H9 (cell line): ENCODE measurements around the gene KIAA1210. TPM values are rescaled to one million over a fixed set of nuclear protein-coding genes. Genes with fewer than 3 reads are reported as not detected.

ENCODE experiments used
- DNase-seq: peaks from one replicate; pipeline ENCODE4 v3.0.0-alpha.2; 2017
- H2AFZ ChIP-seq: one replicate; pipeline ENCODE4 v1.6.1; 2013; ENCODE audit warnings: mild to moderate bottlenecking, low read length, control low read depth, moderate library complexity
- H2AK5ac ChIP-seq: 2 replicates; pipeline ENCODE4 v1.6.1; 2013; ENCODE audit warnings: low read length, control low read depth, mixed read lengths; ENCODE audit not compliant: insufficient read length
- H2BK120ac ChIP-seq: one replicate; pipeline ENCODE4 v1.6.1; 2013; ENCODE audit warnings: low read depth, mild to moderate bottlenecking, low read length, control low read depth, inconsistent platforms; ENCODE audit not compliant: poor library complexity, severe bottlenecking
- H2BK12ac ChIP-seq: 2 replicates; pipeline ENCODE4 v1.6.1; 2013; ENCODE audit warnings: low read length, control low read depth, mixed read lengths, low read depth; ENCODE audit not compliant: insufficient read length
- H2BK15ac ChIP-seq: 2 replicates; pipeline ENCODE4 v1.6.1; 2013; ENCODE audit warnings: low read depth, low read length, control low read depth
- H2BK20ac ChIP-seq: one replicate; pipeline ENCODE4 v1.6.1; 2013; ENCODE audit warnings: low read depth, mild to moderate bottlenecking, low read length, control low read depth, inconsistent platforms; ENCODE audit not compliant: poor library complexity, severe bottlenecking
- H2BK5ac ChIP-seq: 2 replicates; pipeline ENCODE4 v1.6.1; 2013; ENCODE audit warnings: low read length, control low read depth, mixed read lengths; ENCODE audit not compliant: insufficient read length
- H3K14ac ChIP-seq: 2 replicates; pipeline ENCODE4 v1.6.1; 2013; ENCODE audit warnings: low read length, control low read depth; ENCODE audit not compliant: insufficient read depth
- H3K18ac ChIP-seq: 2 replicates; pipeline ENCODE4 v1.6.1; 2013; ENCODE audit warnings: low read depth, mild to moderate bottlenecking, mixed read lengths, low read length, control low read depth; ENCODE audit not compliant: insufficient read length
- H3K23ac ChIP-seq: 2 replicates; pipeline ENCODE4 v1.6.1; 2013; ENCODE audit warnings: low read length, control low read depth, mixed read lengths, low read depth; ENCODE audit not compliant: insufficient read length
- H3K23me2 ChIP-seq: 2 replicates; pipeline ENCODE4 v1.6.1; 2013; ENCODE audit warnings: low read depth, mild to moderate bottlenecking, mixed read lengths, low read length, control low read depth; ENCODE audit not compliant: insufficient read length, poor library complexity, severe bottlenecking
- H3K27ac ChIP-seq: 2 replicates; pipeline ENCODE4 v1.5.1; 2013; ENCODE audit warnings: low read length, control low read depth, mixed read lengths, low read depth; ENCODE audit not compliant: insufficient read length
- H3K27me3 ChIP-seq: 2 replicates; pipeline ENCODE4 v1.6.1; 2013; ENCODE audit warnings: low read length, control low read depth, inconsistent platforms; ENCODE audit not compliant: insufficient read depth
- H3K4ac ChIP-seq: 2 replicates; pipeline ENCODE4 v1.6.1; 2013; ENCODE audit warnings: low read depth, mild to moderate bottlenecking, control low read depth, inconsistent platforms, low read length, moderate library complexity
- H3K4me1 ChIP-seq: 2 replicates; pipeline ENCODE4 v1.6.1; 2013; ENCODE audit warnings: low read length, control low read depth, inconsistent platforms; ENCODE audit not compliant: insufficient read depth
- H3K4me2 ChIP-seq: 2 replicates; pipeline ENCODE4 v1.6.1; 2013; ENCODE audit warnings: low read length, control low read depth, mixed read lengths; ENCODE audit not compliant: insufficient read length, insufficient read depth
- H3K56ac ChIP-seq: 2 replicates; pipeline ENCODE4 v1.6.1; 2013; ENCODE audit warnings: low read depth, mild to moderate bottlenecking, mixed read lengths, low read length, control low read depth; ENCODE audit not compliant: insufficient read length
- H3K79me1 ChIP-seq: 2 replicates; pipeline ENCODE4 v1.6.1; 2013; ENCODE audit warnings: low read depth, mild to moderate bottlenecking, moderate library complexity, low read length, control low read depth, inconsistent platforms; ENCODE audit not compliant: insufficient read depth, poor library complexity, severe bottlenecking
- H3K79me2 ChIP-seq: 2 replicates; pipeline ENCODE4 v1.6.1; 2013; ENCODE audit warnings: low read length, control low read depth, inconsistent platforms; ENCODE audit not compliant: insufficient read depth
- H3K9ac ChIP-seq: 2 replicates; pipeline ENCODE4 v1.6.1; 2013; ENCODE audit warnings: low read length, control low read depth, mixed read lengths; ENCODE audit not compliant: insufficient read length; ENCODE audit errors: extremely low read depth
- H3K9me3 ChIP-seq: one replicate; pipeline ENCODE4 v1.6.1; 2013; ENCODE audit warnings: low read depth, low read length, inconsistent platforms; ENCODE audit not compliant: control insufficient read depth
- H3T11ph ChIP-seq: one replicate; pipeline ENCODE4 v1.6.1; 2013; ENCODE audit warnings: mild to moderate bottlenecking, low read length, control low read depth, inconsistent platforms
- H4K20me1 ChIP-seq: one replicate; pipeline ENCODE4 v1.6.1; 2013; ENCODE audit not compliant: control insufficient read depth, insufficient read length, insufficient read depth
- H4K5ac ChIP-seq: 2 replicates; pipeline ENCODE4 v1.6.1; 2013; ENCODE audit warnings: low read depth, mild to moderate bottlenecking, mixed read lengths, low read length, control low read depth; ENCODE audit not compliant: insufficient read length
- H4K8ac ChIP-seq: replicated peaks from 2 replicates; pipeline ENCODE4 v1.6.1; 2013; ENCODE audit warnings: low read length, control low read depth, mixed read lengths, low read depth; ENCODE audit not compliant: insufficient read length
- H4K91ac ChIP-seq: 2 replicates; pipeline ENCODE4 v1.6.1; 2013; ENCODE audit warnings: low read depth, mild to moderate bottlenecking, moderate library complexity, mixed read lengths, low read length, control low read depth; ENCODE audit not compliant: insufficient read length
- H3K27ac Mint-ChIP-seq, 3 experiments: 2 replicates in 2 of 3; 3 replicates in 1 of 3; pipeline ENCODE4 v1.8.0; 2020 to 2021; ENCODE audit warnings: mixed read lengths in 3 of 3, mild to moderate bottlenecking in 1 of 3, moderate library complexity in 1 of 3
- H3K27me3 Mint-ChIP-seq: 2 replicates; pipeline ENCODE4 v1.8.0; 2021; ENCODE audit warnings: low read depth, mild to moderate bottlenecking, moderate library complexity, mixed read lengths
- H3K36me3 Mint-ChIP-seq, 3 experiments: 2 replicates in 2 of 3; 3 replicates in 1 of 3; pipeline ENCODE4 v1.8.0; 2020 to 2021; ENCODE audit warnings: low read depth in 3 of 3, mixed read lengths in 3 of 3; ENCODE audit not compliant: insufficient read depth in 1 of 3
- H3K4me1 Mint-ChIP-seq, 2 experiments: 2 replicates each; pipeline ENCODE4 v1.8.0; 2020; ENCODE audit warnings: mixed read lengths in 2 of 2
- H3K4me3 Mint-ChIP-seq, 2 experiments: 2 replicates in 1 of 2; 3 replicates in 1 of 2; pipeline ENCODE4 v1.8.0; 2020 to 2021; ENCODE audit warnings: mild to moderate bottlenecking in 2 of 2, mixed read lengths in 2 of 2, moderate library complexity in 1 of 2
- H3K9me3 Mint-ChIP-seq, 2 experiments: 2 replicates in 1 of 2; 3 replicates in 1 of 2; pipeline ENCODE4 v1.8.0; 2020; ENCODE audit warnings: mild to moderate bottlenecking in 2 of 2, mixed read lengths in 2 of 2, moderate library complexity in 1 of 2
- CTCF ChIP-seq: fragments of 200-600 bp; sonication (generic); conservative IDR thresholded peaks from 3 replicates; pipeline ENCODE4 v1.8.0; 2021; ENCODE audit warnings: antibody characterized with exemption, mild to moderate bottlenecking
- WGBS: extraction: QIAGEN DNeasy Blood & Tissue Kit; methylation state at CpG from one replicate; pipeline ENCODE4 v1.1.7; 2013; ENCODE audit warnings: missing lambda C conversion rate, low lambda C conversion rate, mixed read lengths; ENCODE audit not compliant: insufficient read length; ENCODE audit errors: extremely low coverage; 5-methylcytosine and 5-hydroxymethylcytosine counted together
- total RNA-seq: library from RNA; stranded (reverse); gene quantifications from 2 replicates; pipeline ENCODE4 v1.2.1, GENCODE V29; 2021

Gene KIAA1210
- total RNA-seq, 1 experiment from 2014 or later, result not detected

GRCh38 chrX:119072744-119073143 lies 54.9 kb downstream of the KIAA1210 start, which contains the start of gene CT47C1:
TSS of gene CT47C1 (plus strand) at chrX:119072993. CDS start at chrX:119073226, 233 bp downstream.
- Histone ChIP-seq H3K56ac (no peak within 1 kb of the TSS), H3K79me1 (no peaks in the 10 kb centered on the region), H3K14ac (no peak within 1 kb of the TSS; the same call in 1 of the 2 replicates), H4K8ac (no peak within 1 kb of the TSS), H3K4me2 (no peak within 1 kb of the TSS), H3K23ac (no peak within 1 kb of the TSS), H3K9ac (no peak within 1 kb of the TSS), H3T11ph (no peak within 1 kb of the TSS), H2BK20ac (no peak within 1 kb of the TSS), H3K27ac (no peak within 1 kb of the TSS), H2BK12ac (no peak within 1 kb of the TSS), H4K20me1 (no peaks in the 10 kb centered on the region), H2AFZ (no peak within 1 kb of the TSS), H3K4ac (no peak within 1 kb of the TSS), H3K27me3 (no peaks in the 10 kb centered on the region), H3K18ac (no peak within 1 kb of the TSS), H4K91ac (no peak within 1 kb of the TSS), H3K23me2 (no peaks in the 10 kb centered on the region), H2AK5ac (no peak within 1 kb of the TSS), H3K4me1 (no peaks in the 10 kb centered on the region), H2BK5ac (no peak within 1 kb of the TSS), H2BK15ac (no peak within 1 kb of the TSS), H3K79me2 (no peaks in the 10 kb centered on the region), H4K5ac (no peak within 1 kb of the TSS), H2BK120ac (no peak within 1 kb of the TSS), H3K9me3 (peaks cover 30% of the 10 kb centered on the region)
- H3K4me3 Mint-ChIP-seq, result no peak within 1 kb of the TSS
- no peaks in the 10 kb centered on the region for H3K4me1 Mint-ChIP-seq
- no CpG with 5 or more reads among the region's 6 CpGs for WGBS
- H3K36me3 Mint-ChIP-seq, result peaks cover 0 to 4% (median 0%) of the 10 kb centered on the region in 3 experiments; a peak in 1 of 7 replicates
- DNase-seq, result no peak
- peaks cover 35 to 41% of the 10 kb centered on the region in 2 experiments for H3K9me3 Mint-ChIP-seq
- TF ChIP-seq CTCF, result no peak
- H3K27me3 Mint-ChIP-seq, result peaks cover 4% of the 10 kb centered on the region; the same call in 1 of the 2 replicates
- no peak within 1 kb of the TSS for H3K27ac Mint-ChIP-seq
